PC-3 (cell line): ENCODE measurements around the gene KCNH1. TPM values are rescaled to one million over a fixed set of nuclear protein-coding genes. Genes with fewer than 3 reads are reported as not detected.

ENCODE experiments used
- ATAC-seq: fragments of 200-7000 bp; cut with Tn5 transposase; 2 replicates; pipeline ENCODE4 v1.9.1; 2020; ENCODE audit warnings: mild to moderate bottlenecking, moderate library complexity
- BruUV-seq: library from RNA; stranded (reverse); fragments of 400-500 nt; replicated peaks from 2 replicates; lab custom pipeline; 2021; lab: Mats Ljungman, UMichigan
- CTCF ChIA-PET: fragments of 300-600 bp; sonication (Branson Sonifier 250); formaldehyde crosslinking; loops from one replicate; lab custom pipeline; 2022; ENCODE audit warnings: antibody characterized with exemption; lab: Charles Lee
- POLR2A ChIA-PET: fragments of 300-600 bp; sonication (Branson Sonifier 250); formaldehyde crosslinking; loops from one replicate; lab custom pipeline; 2022; ENCODE audit warnings: antibody characterized with exemption; ENCODE audit not compliant: unreplicated experiment; lab: Charles Lee
- DNase-seq: peaks from one replicate; pipeline ENCODE4 v3.0.0-alpha.2; 2015
- H2AFZ ChIP-seq: fragments of 300-600 bp; sonication (generic); 2 replicates; pipeline ENCODE4 v1.6.0; 2016; ENCODE audit warnings: antibody characterized with exemption, low read length
- H3F3A ChIP-seq: fragments of 300-600 bp; sonication (generic); one replicate; pipeline ENCODE4 v1.6.0; 2017; ENCODE audit warnings: antibody characterized with exemption, low read length, control low read depth, mild to moderate bottlenecking; ENCODE audit not compliant: unreplicated experiment
- H3K27ac ChIP-seq: fragments of 300-600 bp; sonication (generic); 2 replicates; pipeline ENCODE4 v1.5.1; 2016; ENCODE audit warnings: mild to moderate bottlenecking, low read length
- H3K27me3 ChIP-seq: fragments of 300-600 bp; sonication (generic); 2 replicates; pipeline ENCODE4 v1.6.1; 2016; ENCODE audit warnings: low read length, mixed read lengths
- H3K36me3 ChIP-seq: fragments of 300-600 bp; sonication (generic); 2 replicates; pipeline ENCODE4 v1.6.1; 2016; ENCODE audit warnings: low read depth, mixed run types, low read length, mixed read lengths
- H3K4me1 ChIP-seq: fragments of 300-600 bp; sonication (generic); 2 replicates; pipeline ENCODE4 v1.5.1; 2016; ENCODE audit warnings: low read length; ENCODE audit not compliant: insufficient read depth
- H3K4me2 ChIP-seq: fragments of 300-600 bp; sonication (generic); 2 replicates; pipeline ENCODE4 v1.6.0; 2016; ENCODE audit warnings: low read length
- H3K4me3 ChIP-seq: fragments of 300-600 bp; sonication (generic); 2 replicates; pipeline ENCODE4 v1.5.1; 2016; ENCODE audit warnings: mild to moderate bottlenecking, low read length, mixed read lengths
- H3K79me2 ChIP-seq: fragments of 300-600 bp; sonication (generic); 2 replicates; pipeline ENCODE4 v1.6.1; 2017; ENCODE audit warnings: low read length, mixed read lengths
- H3K9ac ChIP-seq: fragments of 300-600 bp; sonication (generic); 2 replicates; pipeline ENCODE4 v1.6.0; 2016; ENCODE audit warnings: mild to moderate bottlenecking, low read length
- H3K9me2 ChIP-seq: fragments of 300-600 bp; sonication (generic); replicated peaks from 2 replicates; pipeline ENCODE4 v1.6.1; 2016; ENCODE audit warnings: mixed run types, low read length, mixed read lengths
- H3K9me3 ChIP-seq: fragments of 300-600 bp; sonication (generic); 2 replicates; pipeline ENCODE4 v1.6.1; 2016; ENCODE audit warnings: low read length, mixed read lengths
- H4K20me1 ChIP-seq: fragments of 300-600 bp; sonication (generic); 2 replicates; pipeline ENCODE4 v1.6.1; 2016; ENCODE audit warnings: low read length, mixed read lengths
- EZH2 ChIP-seq: fragments of 300-600 bp; sonication (generic); IDR thresholded peaks from one replicate; pipeline ENCODE4 v1.6.1; 2017; ENCODE audit warnings: antibody characterized with exemption, mild to moderate bottlenecking, low read length; ENCODE audit not compliant: unreplicated experiment
- EZH2phosphoT487 ChIP-seq: fragments of 300-600 bp; sonication (generic); IDR thresholded peaks from 2 replicates; pipeline ENCODE4 v1.6.1; 2018; ENCODE audit warnings: mild to moderate bottlenecking, antibody characterized with exemption, low read length, borderline replicate concordance
- intact Hi-C: fragments of 100-400 bp; cut with micrococcal nuclease; formaldehyde crosslinking; loops from 2 replicates; pipeline ENCODE4 v1.9.0; 2023
- total RNA-seq: library from RNA; depleted of rRNA; stranded (reverse); fragments of >200 nt; gene quantifications from 2 replicates; pipeline ENCODE4 v1.2.3, GENCODE V29; 2014
- TF ChIP-seq, protein P1 (sequence below): fragments of 300-600 bp; sonication (generic); conservative IDR thresholded peaks from 2 replicates; pipeline ENCODE4 v1.5.1; 2017; ENCODE audit warnings: antibody characterized with exemption, low read depth, mild to moderate bottlenecking, low read length

The KCNH1 gene
- total RNA-seq, 1 experiment from 2014 or later, result not detected

DNA sequence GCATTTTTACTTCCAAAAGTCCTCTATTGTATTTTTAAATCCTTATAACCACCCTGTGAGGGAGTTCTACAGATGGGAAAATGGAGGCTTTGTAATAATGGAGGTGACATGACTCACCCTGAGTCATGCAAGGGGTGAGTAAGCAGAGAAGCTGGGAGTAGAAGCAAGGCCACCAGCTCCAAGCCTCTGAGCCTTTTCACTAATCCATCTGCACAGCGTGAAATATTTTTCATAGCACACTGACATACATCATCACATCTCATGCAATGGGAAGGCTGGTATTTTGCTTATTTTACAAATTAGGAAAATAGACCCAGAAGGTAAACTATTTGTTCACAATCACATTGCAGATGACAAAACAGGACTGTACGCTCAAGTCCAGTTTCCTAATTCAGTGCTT lies 96.9 kb downstream of the KCNH1 start:
- no peak overlapping the region for H3K27ac ChIP-seq
- TF ChIP-seq EZH2phosphoT487, result no peak
- TF ChIP-seq, protein P1, sequence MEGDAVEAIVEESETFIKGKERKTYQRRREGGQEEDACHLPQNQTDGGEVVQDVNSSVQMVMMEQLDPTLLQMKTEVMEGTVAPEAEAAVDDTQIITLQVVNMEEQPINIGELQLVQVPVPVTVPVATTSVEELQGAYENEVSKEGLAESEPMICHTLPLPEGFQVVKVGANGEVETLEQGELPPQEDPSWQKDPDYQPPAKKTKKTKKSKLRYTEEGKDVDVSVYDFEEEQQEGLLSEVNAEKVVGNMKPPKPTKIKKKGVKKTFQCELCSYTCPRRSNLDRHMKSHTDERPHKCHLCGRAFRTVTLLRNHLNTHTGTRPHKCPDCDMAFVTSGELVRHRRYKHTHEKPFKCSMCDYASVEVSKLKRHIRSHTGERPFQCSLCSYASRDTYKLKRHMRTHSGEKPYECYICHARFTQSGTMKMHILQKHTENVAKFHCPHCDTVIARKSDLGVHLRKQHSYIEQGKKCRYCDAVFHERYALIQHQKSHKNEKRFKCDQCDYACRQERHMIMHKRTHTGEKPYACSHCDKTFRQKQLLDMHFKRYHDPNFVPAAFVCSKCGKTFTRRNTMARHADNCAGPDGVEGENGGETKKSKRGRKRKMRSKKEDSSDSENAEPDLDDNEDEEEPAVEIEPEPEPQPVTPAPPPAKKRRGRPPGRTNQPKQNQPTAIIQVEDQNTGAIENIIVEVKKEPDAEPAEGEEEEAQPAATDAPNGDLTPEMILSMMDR, result no peak
- TF ChIP-seq EZH2, result no peak
- H3K79me2 ChIP-seq, result no peaks in the 10 kb centered on the region
- intact Hi-C loops, result no loop called here
- no peak overlapping the region for H3K9ac ChIP-seq
- no peak overlapping the region for H2AFZ ChIP-seq
- no peak overlapping the region for H3K4me3 ChIP-seq
- H3K36me3 ChIP-seq, result no peaks in the 10 kb centered on the region
- H3K9me2 ChIP-seq, result no peaks in the 10 kb centered on the region
- no peaks in the 10 kb centered on the region for H4K20me1 ChIP-seq
- DNase-seq (peak; percentile 71), ATAC-seq (peak; percentile 45; the same call in 1 of the 2 replicates)
- H3K9me3 ChIP-seq, result no peaks in the 10 kb centered on the region
- CTCF ChIA-PET, result no interaction called here
- no peak overlapping the region for H3K4me2 ChIP-seq
- no peaks in the 10 kb centered on the region for H3F3A ChIP-seq
- POLR2A ChIA-PET, result no interaction called here
- peaks cover 7% of the 10 kb centered on the region; the same call in 1 of the 2 replicates for H3K27me3 ChIP-seq
- H3K4me1 ChIP-seq, result 0 out of 2 replicates have a peak, but pooled peaks cover 7% of the 10 kb centered on the region
- no TSS peak for BruUV-seq

DNA sequence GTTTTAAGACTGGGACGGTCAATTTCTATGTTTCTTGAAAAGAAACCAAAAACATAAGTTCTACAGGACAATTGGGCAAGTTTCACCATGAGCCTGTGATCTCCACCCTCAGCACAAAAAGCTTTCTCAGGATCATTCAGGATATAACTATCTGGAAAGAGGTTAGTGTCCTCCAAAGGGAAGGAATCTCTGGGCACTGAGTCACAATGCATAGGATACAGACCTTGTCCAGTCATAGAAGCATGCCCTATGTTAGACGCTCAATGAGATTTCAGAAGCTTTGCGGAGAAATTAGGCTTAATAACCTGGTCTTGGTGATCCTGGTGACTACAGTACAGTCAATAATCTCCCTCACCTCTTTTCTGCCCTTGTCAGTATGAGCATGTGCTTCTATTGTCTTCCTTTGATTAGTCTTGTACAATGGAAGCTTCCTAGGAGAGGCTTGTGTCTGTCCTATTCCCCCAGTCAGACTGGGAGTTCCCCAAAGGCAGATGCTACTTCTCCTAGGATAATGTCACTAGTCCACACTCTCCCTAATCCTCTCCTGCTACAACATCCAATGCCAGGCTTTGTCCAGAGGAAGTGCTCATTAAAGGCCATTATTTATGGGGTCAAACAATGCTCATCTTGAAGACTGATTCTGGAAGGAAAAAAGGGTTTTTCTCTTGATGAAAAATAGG lies 97.4 kb downstream of the KCNH1 start:
- intact Hi-C loops, result no loop called here
- H3K36me3 ChIP-seq, result no peaks in the 10 kb centered on the region

More for the DNA sequence above, 97.4 kb downstream of the KCNH1 start:
- Histone ChIP-seq H2AFZ (no peak overlapping the region), H3K9ac (no peak overlapping the region), H3K79me2 (no peaks in the 10 kb centered on the region), H3K27me3 (peaks cover 7% of the 10 kb centered on the region; the same call in 1 of the 2 replicates), H3K4me2 (no peak overlapping the region), H3F3A (no peaks in the 10 kb centered on the region), H3K4me1 (0 out of 2 replicates have a peak, but pooled peaks cover 7% of the 10 kb centered on the region), H3K9me3 (no peaks in the 10 kb centered on the region), H3K27ac (no peak overlapping the region), H3K4me3 (no peak overlapping the region), H4K20me1 (no peaks in the 10 kb centered on the region), H3K9me2 (no peaks in the 10 kb centered on the region)
- POLR2A ChIA-PET, result no interaction called here
- DNase-seq (no peak), ATAC-seq (no peak)
- CTCF ChIA-PET, result no interaction called here
- TF ChIP-seq EZH2, result no peak
- TF ChIP-seq EZH2phosphoT487, result no peak
- TF ChIP-seq, protein P1, result no peak
- BruUV-seq, result no TSS peak
